HepG2 (cell line): ENCODE results near the gene RHOT2. TPM values are rescaled to one million over a fixed set of nuclear protein-coding genes. Genes with fewer than 3 reads are reported as not detected.

Experiments used
- AGO2 ChIP-seq: fragments of 200-400 bp; formaldehyde crosslinking; optimal IDR thresholded peaks from 2 replicates; pipeline ENCODE3; 2017; ENCODE audit warnings: mild to moderate bottlenecking, low read depth, low read length, moderate library complexity
- AKAP8 ChIP-seq: sonication (generic); formaldehyde crosslinking; IDR thresholded peaks from 2 replicates; pipeline ENCODE4 v1.5.1; 2020; ENCODE audit warnings: mild to moderate bottlenecking, missing genetic modification reagents
- ASH2L ChIP-seq: fragments of 300-600, 200-600 bp; sonication (generic); IDR thresholded peaks from 2 replicates; pipeline ENCODE4 v1.7.0; 2017; ENCODE audit warnings: low read depth, mild to moderate bottlenecking, moderate library complexity, mixed read lengths, low read length; ENCODE audit not compliant: insufficient read length
- DPF2 ChIP-seq: sonication (generic); formaldehyde crosslinking; IDR thresholded peaks from 2 replicates; pipeline ENCODE4 v1.4.0; 2020; ENCODE audit warnings: mild to moderate bottlenecking, low read depth, missing genetic modification reagents, borderline replicate concordance
- DR1 ChIP-seq: sonication (generic); formaldehyde crosslinking; IDR thresholded peaks from 2 replicates; pipeline ENCODE4 v1.8.0; 2021; ENCODE audit warnings: mild to moderate bottlenecking, missing genetic modification reagents, inconsistent platforms
- FOXJ3 ChIP-seq: sonication (generic); formaldehyde crosslinking; IDR thresholded peaks from 2 replicates; pipeline ENCODE4 v1.4.0; 2020; ENCODE audit warnings: missing genetic modification reagents, mild to moderate bottlenecking, borderline replicate concordance
- GZF1 ChIP-seq: sonication (generic); formaldehyde crosslinking; IDR thresholded peaks from 2 replicates; pipeline ENCODE4 v1.5.1; 2020; ENCODE audit warnings: mild to moderate bottlenecking, missing genetic modification reagents
- HES4 ChIP-seq: sonication (generic); formaldehyde crosslinking; IDR thresholded peaks from 2 replicates; pipeline ENCODE4 v1.9.0; 2021; ENCODE audit warnings: mild to moderate bottlenecking, missing genetic modification reagents, borderline replicate concordance
- KLF12 ChIP-seq: sonication (generic); formaldehyde crosslinking; IDR thresholded peaks from 2 replicates; pipeline ENCODE4 v1.4.0; 2020; ENCODE audit warnings: missing genetic modification reagents, borderline replicate concordance
- MIER3 ChIP-seq: IDR thresholded peaks from 2 replicates; pipeline ENCODE4 v1.6.1; 2016; ENCODE audit warnings: missing compliant biosample characterization, borderline replicate concordance
- MLLT10 ChIP-seq: sonication (generic); formaldehyde crosslinking; IDR thresholded peaks from 2 replicates; pipeline ENCODE4 v1.4.0; 2020; ENCODE audit warnings: missing genetic modification reagents
- MTF1 ChIP-seq: sonication (generic); formaldehyde crosslinking; IDR thresholded peaks from 2 replicates; pipeline ENCODE4 v1.5.0; 2020; ENCODE audit warnings: missing genetic modification reagents
- PHB2 ChIP-seq: fragments of 450-650 bp; IDR thresholded peaks from 2 replicates; pipeline ENCODE4 v1.6.1; 2018; ENCODE audit not compliant: partially characterized antibody
- RFXANK ChIP-seq: IDR thresholded peaks from 2 replicates; pipeline ENCODE4 v1.6.1; 2016
- SRSF1 ChIP-seq: fragments of 200-400 bp; formaldehyde crosslinking; optimal IDR thresholded peaks from 2 replicates; pipeline ENCODE3; 2017; ENCODE audit warnings: mild to moderate bottlenecking, low read depth, low read length, moderate library complexity
- STAT5B ChIP-seq: sonication (generic); formaldehyde crosslinking; IDR thresholded peaks from 2 replicates; pipeline ENCODE4 v1.4.0; 2020; ENCODE audit warnings: missing genetic modification reagents
- ZNF205 ChIP-seq: IDR thresholded peaks from 2 replicates; pipeline ENCODE4 v1.6.1; 2018; ENCODE audit warnings: missing biosample characterization, missing genetic modification reagents
- ZNF256 ChIP-seq: sonication (generic); formaldehyde crosslinking; conservative IDR thresholded peaks from 2 replicates; pipeline ENCODE4 v1.4.0; 2020; ENCODE audit warnings: missing genetic modification reagents
- ZNF274 ChIP-seq: sonication (generic); formaldehyde crosslinking; IDR thresholded peaks from 2 replicates; pipeline ENCODE4 v1.5.1; 2020; ENCODE audit warnings: mild to moderate bottlenecking, missing genetic modification reagents
- ZNF331 ChIP-seq: sonication (generic); formaldehyde crosslinking; IDR thresholded peaks from 2 replicates; pipeline ENCODE4 v1.4.0; 2020; ENCODE audit warnings: missing genetic modification reagents
- ZNF343 ChIP-seq: sonication (generic); formaldehyde crosslinking; IDR thresholded peaks from 2 replicates; pipeline ENCODE4 v1.4.0; 2020; ENCODE audit warnings: mild to moderate bottlenecking, missing genetic modification reagents
- ZNF788 ChIP-seq: sonication (generic); formaldehyde crosslinking; IDR thresholded peaks from 2 replicates; pipeline ENCODE4 v1.5.0; 2020; ENCODE audit warnings: mild to moderate bottlenecking, missing genetic modification reagents, borderline replicate concordance
- ZNF879 ChIP-seq: sonication (generic); formaldehyde crosslinking; IDR thresholded peaks from 2 replicates; pipeline ENCODE4 v1.8.1; 2023; ENCODE audit warnings: missing genetic modification reagents
- polyA plus RNA-seq, 8 experiments: library from polyadenylated mRNA; depleted of rRNA in 3 of 8; stranded (reverse) in 7 of 8; unstranded in 1 of 8; fragments of >200 nt; fragmentation: Illumina TruSeq in 4 of 8; extraction: Trizol in 4 of 8; gene quantifications; 2 replicates each; pipeline versions ENCODE4 v1.2.1 to v1.2.3, GENCODE V29; 2011 to 2016; ENCODE audit warnings: low read depth in 4 of 8, missing spikeins in 1 of 8, mixed read lengths in 1 of 8; ENCODE audit not compliant: insufficient read depth in 1 of 8
- total RNA-seq, 5 experiments: library from RNA; depleted of rRNA; stranded (reverse); fragments of >200 nt; fragmentation: Illumina TruSeq; extraction: Trizol; gene quantifications; 2 replicates each; pipeline ENCODE4 v1.2.3, GENCODE V29; 2016; ENCODE audit warnings: low read depth in 1 of 5
- TF ChIP-seq, protein P1 (sequence below): sonication (generic); IDR thresholded peaks from 2 replicates; pipeline ENCODE4 v1.6.1; 2016; ENCODE audit warnings: low read depth, borderline replicate concordance
- TF ChIP-seq, protein P2 (sequence below): sonication (generic); formaldehyde crosslinking; IDR thresholded peaks from 2 replicates; pipeline ENCODE4 v1.4.0; 2020; ENCODE audit warnings: missing genetic modification reagents
- TF ChIP-seq, protein P3 (sequence below): sonication (generic); formaldehyde crosslinking; IDR thresholded peaks from 2 replicates; pipeline ENCODE4 v1.8.0; 2022; ENCODE audit warnings: missing genetic modification reagents, low read depth, mild to moderate bottlenecking, borderline replicate concordance

The RHOT2 gene
- total and polyA plus RNA-seq, 2 of the 13 experiments (the other 11 are each of a cell fraction or from before 2014, with no cell fraction given), result 63.6 to 76.9 TPM

DNA sequence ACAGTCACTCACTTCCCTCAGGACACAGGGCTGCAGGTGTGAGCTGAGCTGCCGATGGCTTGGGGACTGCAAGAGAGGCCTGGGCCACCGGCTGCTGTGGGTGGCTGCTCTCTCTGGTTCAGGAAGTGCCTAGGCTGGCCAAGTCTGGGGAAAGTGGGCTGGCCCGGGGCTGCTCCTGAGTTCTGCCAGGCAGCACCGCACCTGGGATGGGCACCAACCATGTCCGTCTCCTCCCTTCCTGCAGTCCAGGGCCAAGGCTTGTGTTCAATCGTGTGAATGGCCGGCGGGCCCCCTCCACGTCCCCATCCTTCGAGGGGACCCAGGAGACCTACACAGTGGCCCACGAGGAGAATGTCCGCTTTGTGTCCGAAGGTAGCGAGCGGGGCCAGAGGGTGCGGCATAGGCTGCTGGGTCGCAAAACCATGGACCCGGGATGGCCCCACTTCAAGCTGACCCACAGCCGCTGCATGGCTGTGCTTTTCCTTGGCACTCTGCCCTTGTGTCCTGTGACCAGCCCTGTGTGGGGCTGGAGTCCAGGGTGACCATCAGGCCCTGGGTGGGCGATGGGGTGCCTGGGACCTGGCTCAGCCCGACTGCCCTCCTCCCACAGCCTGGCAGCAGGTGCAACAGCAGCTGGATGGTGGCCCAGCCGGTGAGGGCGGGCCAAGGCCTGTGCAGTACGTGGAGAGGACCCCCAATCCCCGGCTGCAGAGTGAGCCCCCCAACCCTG is 20.6 kb upstream of the RHOT2 start (continued):
- TF ChIP-seq GZF1 (CRISPR knock-in tag) (no peak), ASH2L (no peak), AKAP8 (CRISPR knock-in tag) (peak; percentile 7; the same call in 1 of the 2 replicates), DPF2 (CRISPR knock-in tag) (no peak), STAT5B (CRISPR knock-in tag) (no peak), ZNF343 (no peak), ZNF788 (CRISPR knock-in tag) (no peak), ZNF256 (CRISPR knock-in tag) (no peak), MIER3 (CRISPR knock-in tag) (no peak), SRSF1 (peak; percentile 46), KLF12 (CRISPR knock-in tag) (no peak), AGO2 (peak; percentile 16), ZNF205 (CRISPR knock-in tag) (no peak), RFXANK (CRISPR knock-in tag) (no peak), ZNF274 (no peak), PHB2 (no peak), DR1 (CRISPR knock-in tag) (no peak), FOXJ3 (CRISPR knock-in tag) (no peak), ZNF331 (no peak), ZNF879 (no peak), HES4 (CRISPR knock-in tag) (no peak), MTF1 (CRISPR knock-in tag) (no peak), MLLT10 (CRISPR knock-in tag) (no peak)
- TF ChIP-seq, protein P1, sequence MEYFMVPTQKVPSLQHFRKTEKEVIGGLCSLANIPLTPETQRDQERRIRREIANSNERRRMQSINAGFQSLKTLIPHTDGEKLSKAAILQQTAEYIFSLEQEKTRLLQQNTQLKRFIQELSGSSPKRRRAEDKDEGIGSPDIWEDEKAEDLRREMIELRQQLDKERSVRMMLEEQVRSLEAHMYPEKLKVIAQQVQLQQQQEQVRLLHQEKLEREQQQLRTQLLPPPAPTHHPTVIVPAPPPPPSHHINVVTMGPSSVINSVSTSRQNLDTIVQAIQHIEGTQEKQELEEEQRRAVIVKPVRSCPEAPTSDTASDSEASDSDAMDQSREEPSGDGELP, result no peak
- TF ChIP-seq, protein P2, sequence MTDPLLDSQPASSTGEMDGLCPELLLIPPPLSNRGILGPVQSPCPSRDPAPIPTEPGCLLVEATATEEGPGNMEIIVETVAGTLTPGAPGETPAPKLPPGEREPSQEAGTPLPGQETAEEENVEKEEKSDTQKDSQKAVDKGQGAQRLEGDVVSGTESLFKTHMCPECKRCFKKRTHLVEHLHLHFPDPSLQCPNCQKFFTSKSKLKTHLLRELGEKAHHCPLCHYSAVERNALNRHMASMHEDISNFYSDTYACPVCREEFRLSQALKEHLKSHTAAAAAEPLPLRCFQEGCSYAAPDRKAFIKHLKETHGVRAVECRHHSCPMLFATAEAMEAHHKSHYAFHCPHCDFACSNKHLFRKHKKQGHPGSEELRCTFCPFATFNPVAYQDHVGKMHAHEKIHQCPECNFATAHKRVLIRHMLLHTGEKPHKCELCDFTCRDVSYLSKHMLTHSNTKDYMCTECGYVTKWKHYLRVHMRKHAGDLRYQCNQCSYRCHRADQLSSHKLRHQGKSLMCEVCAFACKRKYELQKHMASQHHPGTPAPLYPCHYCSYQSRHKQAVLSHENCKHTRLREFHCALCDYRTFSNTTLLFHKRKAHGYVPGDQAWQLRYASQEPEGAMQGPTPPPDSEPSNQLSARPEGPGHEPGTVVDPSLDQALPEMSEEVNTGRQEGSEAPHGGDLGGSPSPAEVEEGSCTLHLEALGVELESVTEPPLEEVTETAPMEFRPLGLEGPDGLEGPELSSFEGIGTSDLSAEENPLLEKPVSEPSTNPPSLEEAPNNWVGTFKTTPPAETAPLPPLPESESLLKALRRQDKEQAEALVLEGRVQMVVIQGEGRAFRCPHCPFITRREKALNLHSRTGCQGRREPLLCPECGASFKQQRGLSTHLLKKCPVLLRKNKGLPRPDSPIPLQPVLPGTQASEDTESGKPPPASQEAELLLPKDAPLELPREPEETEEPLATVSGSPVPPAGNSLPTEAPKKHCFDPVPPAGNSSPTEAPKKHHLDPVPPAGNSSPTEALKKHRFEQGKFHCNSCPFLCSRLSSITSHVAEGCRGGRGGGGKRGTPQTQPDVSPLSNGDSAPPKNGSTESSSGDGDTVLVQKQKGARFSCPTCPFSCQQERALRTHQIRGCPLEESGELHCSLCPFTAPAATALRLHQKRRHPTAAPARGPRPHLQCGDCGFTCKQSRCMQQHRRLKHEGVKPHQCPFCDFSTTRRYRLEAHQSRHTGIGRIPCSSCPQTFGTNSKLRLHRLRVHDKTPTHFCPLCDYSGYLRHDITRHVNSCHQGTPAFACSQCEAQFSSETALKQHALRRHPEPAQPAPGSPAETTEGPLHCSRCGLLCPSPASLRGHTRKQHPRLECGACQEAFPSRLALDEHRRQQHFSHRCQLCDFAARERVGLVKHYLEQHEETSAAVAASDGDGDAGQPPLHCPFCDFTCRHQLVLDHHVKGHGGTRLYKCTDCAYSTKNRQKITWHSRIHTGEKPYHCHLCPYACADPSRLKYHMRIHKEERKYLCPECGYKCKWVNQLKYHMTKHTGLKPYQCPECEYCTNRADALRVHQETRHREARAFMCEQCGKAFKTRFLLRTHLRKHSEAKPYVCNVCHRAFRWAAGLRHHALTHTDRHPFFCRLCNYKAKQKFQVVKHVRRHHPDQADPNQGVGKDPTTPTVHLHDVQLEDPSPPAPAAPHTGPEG (CRISPR knock-in tag), result no peak
- TF ChIP-seq, protein P3, sequence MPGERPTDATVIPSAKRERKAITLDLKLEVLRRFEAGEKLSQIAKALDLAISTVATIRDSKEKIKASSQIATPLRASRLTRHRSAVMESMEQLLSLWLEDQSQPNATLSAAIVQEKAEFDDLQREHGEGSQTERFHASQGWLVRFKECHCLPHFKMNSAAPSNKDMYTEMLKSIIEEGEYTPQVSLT, result no peak
